Activated naive CD8-positive, alpha-beta T cell (primary cell): Measurements from ENCODE around the gene KIF21B.

Experiments
- H3K27ac Mint-ChIP-seq: one replicate; pipeline ENCODE4 v1.8.0; 2021; ENCODE audit warnings: mixed read lengths
- H3K27me3 Mint-ChIP-seq: one replicate; pipeline ENCODE4 v1.8.0; 2021; ENCODE audit warnings: mixed read lengths
- H3K36me3 Mint-ChIP-seq: one replicate; pipeline ENCODE4 v1.8.0; 2021; ENCODE audit warnings: mixed read lengths
- H3K4me1 Mint-ChIP-seq: one replicate; pipeline ENCODE4 v1.8.0; 2021; ENCODE audit warnings: low read depth, mixed read lengths
- H3K4me3 Mint-ChIP-seq: one replicate; pipeline ENCODE4 v1.8.0; 2021; ENCODE audit warnings: mild to moderate bottlenecking, mixed read lengths
- H3K9me3 Mint-ChIP-seq: one replicate; pipeline ENCODE4 v1.8.0; 2021; ENCODE audit warnings: low read depth, mixed read lengths

The KIF21B gene

GRCh38 chr1:201016943-201017827, 6.3 kb downstream of the KIF21B start:
- peaks cover 92% of the 10 kb centered on the region for H3K4me1 Mint-ChIP-seq
- H3K4me3 Mint-ChIP-seq, result peak overlapping the region; percentile 17

GRCh38 chr1:201016211-201016651, 7.3 kb downstream of the KIF21B start:
- peaks cover 91% of the 10 kb centered on the region for H3K4me1 Mint-ChIP-seq
- no peaks in the 10 kb centered on the region for H3K36me3 Mint-ChIP-seq
- H3K4me3 Mint-ChIP-seq, result peak overlapping the region; percentile 71
- no peaks in the 10 kb centered on the region for H3K9me3 Mint-ChIP-seq
- peak overlapping the region; percentile 91 for H3K27ac Mint-ChIP-seq
- no peaks in the 10 kb centered on the region for H3K27me3 Mint-ChIP-seq

More at GRCh38 chr1:201016943-201017827, 6.3 kb downstream of the KIF21B start:
- Mint-ChIP-seq H3K27me3 (no peaks in the 10 kb centered on the region), H3K27ac (peak overlapping the region; percentile 81), H3K9me3 (no peaks in the 10 kb centered on the region), H3K36me3 (no peaks in the 10 kb centered on the region)

GRCh38 chr1:201015551-201016091, 7.9 kb downstream of the KIF21B start:
- H3K27ac Mint-ChIP-seq, result peak overlapping the region; percentile 91
- H3K27me3 Mint-ChIP-seq, result no peaks in the 10 kb centered on the region
- H3K9me3 Mint-ChIP-seq, result no peaks in the 10 kb centered on the region
- no peaks in the 10 kb centered on the region for H3K36me3 Mint-ChIP-seq
- peak overlapping the region; percentile 71 for H3K4me3 Mint-ChIP-seq
- H3K4me1 Mint-ChIP-seq, result peaks cover 90% of the 10 kb centered on the region

- Mint-ChIP-seq H3K27me3 (no peaks in the 10 kb centered on the region), H3K4me1 (peaks cover 86% of the 10 kb centered on the region), H3K36me3 (no peaks in the 10 kb centered on the region), H3K27ac (peak overlapping the region; percentile 35), H3K9me3 (no peaks in the 10 kb centered on the region), H3K4me3 (peak overlapping the region; percentile 28)
These were observed 8.7 kb downstream of the KIF21B start for GRCh38 chr1:201014816-201015200.

- Mint-ChIP-seq H3K9me3 (no peaks in the 10 kb centered on the region), H3K4me3 (peak overlapping the region; percentile 28), H3K27ac (peak overlapping the region; percentile 35), H3K36me3 (no peaks in the 10 kb centered on the region), H3K4me1 (peaks cover 86% of the 10 kb centered on the region), H3K27me3 (no peaks in the 10 kb centered on the region)
These were observed 9.3 kb downstream of the KIF21B start for GRCh38 chr1:201013991-201014815.

GRCh38 chr1:201013031-201013485, 10.5 kb downstream of the KIF21B start:
- Mint-ChIP-seq H3K4me3 (no peak overlapping the region), H3K27ac (peak overlapping the region; percentile 68)

GRCh38 chr1:201011616-201012015, 11.9 kb downstream of the KIF21B start:
- no peaks in the 10 kb centered on the region for H3K9me3 Mint-ChIP-seq
- H3K27ac Mint-ChIP-seq, result peak overlapping the region; percentile 78
- peaks cover 69% of the 10 kb centered on the region for H3K4me1 Mint-ChIP-seq
- no peak overlapping the region for H3K4me3 Mint-ChIP-seq
- no peaks in the 10 kb centered on the region for H3K27me3 Mint-ChIP-seq
- no peaks in the 10 kb centered on the region for H3K36me3 Mint-ChIP-seq

More at GRCh38 chr1:201013031-201013485, 10.5 kb downstream of the KIF21B start:
- Mint-ChIP-seq H3K9me3 (no peaks in the 10 kb centered on the region), H3K27me3 (no peaks in the 10 kb centered on the region), H3K36me3 (no peaks in the 10 kb centered on the region), H3K4me1 (peaks cover 84% of the 10 kb centered on the region)

- Mint-ChIP-seq H3K27me3 (no peaks in the 10 kb centered on the region), H3K4me3 (no peak overlapping the region), H3K4me1 (peaks cover 55% of the 10 kb centered on the region), H3K27ac (peak overlapping the region; percentile 68), H3K9me3 (no peaks in the 10 kb centered on the region), H3K36me3 (no peaks in the 10 kb centered on the region)
These were observed 13.4 kb downstream of the KIF21B start for GRCh38 chr1:201009962-201010645.

GRCh38 chr1:201008666-201009360, 14.7 kb downstream of the KIF21B start:
- Mint-ChIP-seq H3K27me3 (no peaks in the 10 kb centered on the region), H3K36me3 (no peaks in the 10 kb centered on the region), H3K4me1 (peaks cover 47% of the 10 kb centered on the region), H3K27ac (peak overlapping the region; percentile 66), H3K4me3 (no peak overlapping the region), H3K9me3 (no peaks in the 10 kb centered on the region)

- H3K27me3 Mint-ChIP-seq, result no peaks in the 10 kb centered on the region
- H3K9me3 Mint-ChIP-seq, result no peaks in the 10 kb centered on the region
- H3K4me3 Mint-ChIP-seq, result no peak overlapping the region
- H3K27ac Mint-ChIP-seq, result no peak overlapping the region
- H3K36me3 Mint-ChIP-seq, result peaks cover under 1% of the 10 kb centered on the region
- H3K4me1 Mint-ChIP-seq, result peaks cover 38% of the 10 kb centered on the region
These were observed 16.0 kb downstream of the KIF21B start for GRCh38 chr1:201007481-201007880.

- no peak overlapping the region for H3K27ac Mint-ChIP-seq
- H3K4me3 Mint-ChIP-seq, result no peak overlapping the region
- peaks cover 30% of the 10 kb centered on the region for H3K4me1 Mint-ChIP-seq
- no peaks in the 10 kb centered on the region for H3K27me3 Mint-ChIP-seq
- peaks cover 6% of the 10 kb centered on the region for H3K36me3 Mint-ChIP-seq
- H3K9me3 Mint-ChIP-seq, result no peaks in the 10 kb centered on the region
These were observed 17.1 kb downstream of the KIF21B start for GRCh38 chr1:201006450-201006849.

GRCh38 chr1:201004732-201005131, 18.8 kb downstream of the KIF21B start:
- no peaks in the 10 kb centered on the region for H3K27me3 Mint-ChIP-seq
- peaks cover 6% of the 10 kb centered on the region for H3K36me3 Mint-ChIP-seq
- no peaks in the 10 kb centered on the region for H3K9me3 Mint-ChIP-seq
- no peak overlapping the region for H3K27ac Mint-ChIP-seq
- no peak overlapping the region for H3K4me3 Mint-ChIP-seq
- peaks cover 19% of the 10 kb centered on the region for H3K4me1 Mint-ChIP-seq

- H3K4me1 Mint-ChIP-seq, result peaks cover 13% of the 10 kb centered on the region
- H3K27ac Mint-ChIP-seq, result no peak overlapping the region
- peaks cover 8% of the 10 kb centered on the region for H3K36me3 Mint-ChIP-seq
- no peak overlapping the region for H3K4me3 Mint-ChIP-seq
- no peaks in the 10 kb centered on the region for H3K9me3 Mint-ChIP-seq
- H3K27me3 Mint-ChIP-seq, result no peaks in the 10 kb centered on the region
These were observed 19.4 kb downstream of the KIF21B start for GRCh38 chr1:201004154-201004553.

GRCh38 chr1:201002510-201002909, 21.0 kb downstream of the KIF21B start:
- Mint-ChIP-seq H3K4me1 (peaks cover 6% of the 10 kb centered on the region), H3K36me3 (peaks cover 11% of the 10 kb centered on the region), H3K4me3 (no peak overlapping the region), H3K9me3 (no peaks in the 10 kb centered on the region), H3K27ac (peak overlapping the region; percentile 73), H3K27me3 (no peaks in the 10 kb centered on the region)
